ENCODE results near the gene RRN3.
"Not testable (repeated sequence)": the region's sequence is repeated elsewhere in the genome, so short reads cannot be mapped to it uniquely, and the experiment has no call there.

RRN3 gene

DNA sequence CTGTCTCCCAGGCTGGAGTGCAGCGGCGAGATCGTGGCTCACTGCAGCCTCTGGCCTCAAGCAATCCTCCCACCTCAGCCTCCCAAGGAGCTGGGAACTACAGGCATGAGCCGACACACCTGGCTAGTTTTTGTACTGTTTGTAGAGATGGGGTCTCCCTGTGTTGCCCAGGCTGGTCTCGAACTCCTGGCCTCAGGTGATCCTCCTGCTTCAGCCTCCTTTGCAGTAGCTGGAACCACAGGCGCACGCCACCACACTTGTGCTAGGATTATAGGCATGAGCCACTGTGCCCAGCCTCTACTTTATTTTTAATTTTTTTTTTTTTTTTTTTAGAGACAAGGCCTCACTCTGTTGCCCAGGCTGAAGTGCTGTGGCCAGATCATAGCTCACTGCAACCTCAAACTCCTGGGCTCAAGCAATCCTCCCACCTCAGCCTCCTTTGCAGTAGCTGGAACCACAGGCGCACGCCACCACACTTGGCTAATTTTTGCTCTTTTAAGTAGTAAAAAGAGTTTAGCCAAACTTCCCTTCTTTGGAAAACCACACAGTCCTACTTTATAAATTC is 42.6 kb downstream of the RRN3 start:
- DNase-seq, result no peak

DNA sequence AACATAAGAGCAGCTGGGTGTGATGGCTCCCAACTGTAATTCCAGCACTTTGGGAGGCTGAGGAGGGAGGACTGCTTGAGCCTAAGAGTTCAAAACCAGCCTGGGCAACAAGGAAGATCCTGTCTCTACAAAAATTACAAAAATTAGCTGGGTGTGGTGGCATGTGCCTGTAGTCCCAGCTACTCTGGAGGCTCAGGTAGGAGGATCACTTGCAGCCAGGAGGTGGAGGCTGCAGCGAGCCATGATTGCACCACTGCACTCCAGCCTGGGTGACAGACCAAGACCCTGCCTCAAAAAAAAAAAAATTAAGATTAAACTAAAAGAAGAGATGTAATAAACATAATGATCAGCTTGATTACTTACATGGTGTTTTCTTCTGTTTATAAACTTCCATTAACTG is 43.6 kb downstream of the RRN3 start:
- DNase-seq, result not testable (repeated sequence)

DNA sequence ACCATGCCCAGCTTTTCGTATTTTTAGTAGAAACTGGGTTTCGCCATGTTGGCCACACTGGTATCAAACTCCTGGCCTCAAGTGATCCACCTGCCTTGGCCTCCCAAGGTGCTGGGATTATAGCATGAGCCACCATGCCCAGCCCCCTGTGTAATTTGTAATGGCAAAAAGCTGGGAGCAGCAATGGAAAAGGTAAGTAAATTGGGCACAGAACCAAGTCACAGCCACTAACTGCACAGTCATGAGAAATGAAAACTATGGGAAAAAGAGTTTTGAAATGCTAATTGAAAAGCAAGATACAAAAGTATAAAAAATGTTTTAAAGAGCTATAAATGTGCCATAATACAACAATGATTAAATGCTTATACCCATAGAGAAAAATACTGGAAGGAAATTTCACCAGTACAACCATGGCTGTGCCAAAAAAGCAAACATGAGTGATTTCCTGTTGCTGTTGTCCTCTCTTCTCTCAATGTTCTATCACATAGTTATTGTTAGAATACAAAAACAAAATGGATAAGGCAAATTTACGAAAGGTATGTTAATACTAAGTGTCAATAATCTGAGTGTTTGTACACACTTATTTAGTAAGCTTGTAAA is 44.4 kb downstream of the RRN3 start:
- no peak for DNase-seq

DNA sequence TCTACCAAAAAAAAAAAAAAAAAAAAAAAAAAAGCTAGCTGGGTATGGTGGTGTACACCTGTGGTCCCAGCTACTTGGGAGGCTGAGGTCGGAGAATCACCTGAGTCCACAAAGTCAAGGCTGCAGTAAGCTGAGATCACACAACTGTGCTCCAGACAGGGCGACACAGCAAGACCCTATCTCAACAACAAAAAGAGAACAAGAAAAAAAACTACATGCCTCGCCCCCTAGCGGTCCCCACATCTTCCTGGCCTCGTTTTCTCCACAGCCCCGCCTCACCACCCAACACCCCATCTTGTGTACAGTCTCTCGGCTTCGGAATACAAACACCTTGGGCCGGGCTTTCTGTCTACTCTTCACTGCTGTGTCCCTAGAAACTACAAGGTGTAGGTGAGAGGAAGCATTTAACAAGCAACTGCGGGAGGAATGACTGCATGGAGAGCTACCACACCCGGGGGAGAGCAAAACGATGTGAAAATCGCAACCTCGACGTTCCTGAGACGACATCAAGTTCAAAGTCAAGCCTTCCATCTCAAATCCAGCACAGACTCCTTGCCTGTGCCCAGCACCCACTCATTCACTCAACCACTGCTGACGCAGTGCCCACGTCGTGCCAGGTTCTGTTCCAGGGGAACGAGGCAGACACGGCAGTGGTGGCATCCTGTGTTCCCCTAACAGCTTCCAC is 47.2 kb downstream of the RRN3 start:
- no peak for DNase-seq

DNA sequence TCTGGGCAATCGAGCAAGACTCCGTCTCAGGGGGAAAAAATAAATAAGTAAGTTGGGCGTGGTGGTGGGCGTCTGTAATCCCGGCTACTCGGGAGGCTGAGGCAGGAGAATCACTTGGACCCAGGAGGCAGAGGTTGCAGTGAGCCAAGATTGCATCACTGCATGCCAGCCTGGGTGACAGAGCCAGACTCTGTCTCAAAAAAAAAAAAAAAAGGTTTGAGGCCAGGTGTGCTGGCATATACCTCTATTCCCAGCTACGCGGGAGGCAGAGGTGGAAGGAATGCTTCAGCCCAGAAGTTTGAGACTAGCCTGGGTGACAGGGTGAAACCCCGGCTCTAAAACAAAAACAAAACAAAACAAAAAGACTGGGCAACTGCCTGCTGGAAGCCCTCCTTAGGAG is 48.8 kb downstream of the RRN3 start:
- not testable (repeated sequence) for DNase-seq

DNA sequence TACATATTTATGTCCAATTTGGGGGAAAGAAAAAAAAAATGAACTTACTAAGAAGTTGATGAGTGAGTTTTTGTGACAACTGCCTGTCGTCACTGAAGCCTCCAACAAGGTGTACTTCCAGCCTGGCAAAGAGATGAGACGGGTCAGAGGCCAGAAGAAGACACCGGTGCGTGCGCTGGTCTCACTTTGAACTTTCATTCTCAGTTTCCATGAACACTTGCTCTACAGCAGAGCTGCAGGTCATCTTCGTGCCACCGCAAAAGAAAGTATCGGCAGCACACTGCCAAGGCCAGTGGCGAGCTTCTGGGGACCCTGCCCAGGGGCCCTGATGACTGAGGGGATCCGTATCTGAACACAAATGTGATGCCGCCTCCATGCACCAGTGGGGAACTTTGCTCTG is 49.8 kb downstream of the RRN3 start:
- no peak for DNase-seq

DNA sequence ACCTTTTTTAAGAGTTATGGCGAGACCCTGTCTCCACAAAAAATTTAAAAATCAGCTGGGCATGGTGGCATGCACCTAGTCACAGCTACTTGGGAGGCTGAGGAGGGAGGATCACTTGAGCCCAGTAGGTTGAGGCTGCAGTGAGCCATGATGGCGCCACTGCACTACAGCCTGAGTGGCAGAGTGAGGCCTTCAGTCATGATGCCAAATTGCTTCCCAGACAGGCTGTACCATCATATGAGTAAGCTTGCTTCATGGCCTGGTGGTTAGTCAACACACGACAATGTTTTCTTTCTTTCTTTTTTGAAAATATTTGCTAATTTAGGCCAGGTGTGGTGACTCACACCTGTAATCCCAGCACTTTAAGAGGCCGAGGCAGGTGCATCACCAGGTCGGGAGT is 50.7 kb downstream of the RRN3 start:
- DNase-seq, result no peak

DNA sequence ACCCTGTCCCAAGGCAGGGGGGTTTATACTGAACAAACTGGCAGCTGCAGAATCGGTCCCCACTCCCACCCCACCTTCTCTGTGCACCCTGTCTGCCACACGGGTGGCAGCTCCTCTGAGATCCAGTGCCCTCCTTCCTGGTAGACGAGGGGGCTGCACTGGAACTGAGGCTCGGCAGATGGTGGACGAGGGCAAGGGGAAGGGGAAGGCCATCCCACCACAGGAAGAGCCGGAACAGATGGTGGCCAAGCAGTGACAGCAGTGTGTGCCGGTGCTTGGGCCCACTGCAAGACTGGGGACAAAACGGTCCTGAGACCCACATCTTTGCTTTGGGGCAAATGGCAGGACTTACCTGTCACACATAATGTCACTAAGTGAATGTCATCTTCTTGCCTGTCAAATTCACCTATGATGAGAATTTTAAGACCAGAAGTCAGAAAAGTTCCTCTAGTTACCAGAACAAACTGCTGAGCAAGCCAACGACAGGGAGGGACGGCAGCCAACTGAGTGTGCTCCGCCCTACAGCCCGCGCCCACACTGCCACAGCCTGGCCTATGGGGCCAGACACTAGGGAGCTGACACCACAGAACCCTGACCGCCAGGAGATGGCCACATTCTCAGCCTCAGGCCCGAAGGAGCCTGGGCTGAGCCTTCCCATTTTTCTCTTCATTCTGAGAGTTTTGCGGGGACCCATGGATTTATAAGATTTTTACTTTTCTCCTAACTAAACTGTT is 52.6 kb downstream of the RRN3 start:
- no peak for DNase-seq

DNA sequence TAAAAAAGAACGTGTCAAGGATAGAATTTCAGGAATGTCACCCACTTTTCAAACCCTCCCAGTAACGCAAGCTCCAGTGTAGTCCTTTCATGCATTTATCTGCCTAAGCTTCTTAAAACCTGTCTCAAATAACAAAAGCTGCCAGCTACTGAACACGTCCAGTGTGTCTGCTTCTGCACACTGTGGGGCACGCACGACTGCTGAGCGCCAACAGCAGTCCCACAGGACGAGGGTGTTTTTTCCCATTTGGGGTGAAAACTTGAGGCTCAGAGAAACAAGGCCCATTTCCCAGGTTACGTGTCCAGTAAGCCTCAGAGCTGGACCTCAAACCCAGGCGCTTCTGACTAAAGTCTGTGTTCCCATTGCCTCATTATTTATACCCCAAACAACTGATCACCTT is 55.4 kb downstream of the RRN3 start:
- DNase-seq, result no peak

DNA sequence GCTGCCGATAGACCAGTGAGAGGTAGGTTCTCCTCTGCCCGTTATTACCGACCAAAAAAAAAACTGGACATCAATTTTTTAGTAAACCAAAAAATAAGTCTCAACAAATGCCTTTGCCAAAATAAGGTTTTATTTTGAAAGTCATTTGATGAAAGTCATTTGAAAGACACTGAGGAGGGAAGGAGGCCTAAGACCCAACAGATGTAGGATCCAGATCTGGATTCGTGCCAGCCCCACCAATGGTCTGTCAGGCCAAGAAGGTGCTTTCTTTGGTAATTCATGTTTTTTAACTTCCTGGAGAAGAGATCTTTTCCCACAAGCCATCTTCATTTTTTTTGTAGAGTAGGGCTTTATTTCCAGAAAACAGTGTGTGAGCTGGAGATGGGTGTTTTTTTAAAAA is 56.3 kb downstream of the RRN3 start:
- no peak for DNase-seq

DNA sequence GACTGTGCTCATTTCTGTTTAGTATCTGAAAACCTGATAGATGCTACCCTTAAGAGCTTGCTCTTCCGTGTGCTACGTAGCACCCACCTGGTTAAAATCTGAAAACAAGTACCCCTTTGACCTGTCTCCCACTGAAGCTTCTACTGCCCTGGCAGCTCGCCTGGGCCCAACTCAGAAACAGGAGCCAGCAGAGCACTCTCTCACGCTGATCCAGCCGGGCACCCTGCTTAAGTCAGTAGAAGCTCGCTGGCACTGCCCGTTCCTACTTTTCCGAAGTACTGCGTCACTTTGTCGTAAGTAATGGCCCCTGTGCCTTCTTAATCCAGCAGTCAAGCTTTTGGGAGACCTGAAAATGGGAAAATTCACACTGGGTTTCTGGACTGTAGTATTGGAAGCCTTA is 57.1 kb downstream of the RRN3 start:
- DNase-seq, result no peak

DNA sequence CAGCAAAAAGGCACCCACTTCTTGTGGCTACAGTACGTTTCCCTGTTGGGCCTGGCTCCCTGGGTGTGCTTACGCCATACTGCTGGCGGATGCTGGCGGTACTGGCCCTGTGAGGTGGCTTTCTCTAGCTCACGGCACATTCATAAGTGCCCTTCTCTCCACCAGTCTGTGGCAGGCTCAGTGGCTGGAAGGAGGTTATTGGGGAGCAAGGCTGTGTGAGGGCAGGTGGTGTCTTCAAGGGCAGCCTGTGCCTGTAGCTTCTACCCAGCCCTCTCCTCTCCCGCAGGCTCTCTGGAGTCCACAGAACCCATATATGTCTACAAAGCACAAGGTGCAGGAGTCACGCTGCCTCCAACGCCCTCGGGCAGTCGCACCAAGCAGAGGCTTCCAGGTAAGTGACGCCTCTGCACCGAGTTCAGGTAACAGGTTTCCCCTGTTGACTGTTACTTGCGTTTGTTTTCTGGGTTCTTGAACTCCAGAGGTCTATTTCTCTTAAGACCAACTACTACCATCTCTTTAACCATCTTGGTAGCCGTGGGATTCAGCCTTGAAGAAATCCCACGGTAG is 58.8 kb downstream of the RRN3 start:
- no peak for DNase-seq

DNA sequence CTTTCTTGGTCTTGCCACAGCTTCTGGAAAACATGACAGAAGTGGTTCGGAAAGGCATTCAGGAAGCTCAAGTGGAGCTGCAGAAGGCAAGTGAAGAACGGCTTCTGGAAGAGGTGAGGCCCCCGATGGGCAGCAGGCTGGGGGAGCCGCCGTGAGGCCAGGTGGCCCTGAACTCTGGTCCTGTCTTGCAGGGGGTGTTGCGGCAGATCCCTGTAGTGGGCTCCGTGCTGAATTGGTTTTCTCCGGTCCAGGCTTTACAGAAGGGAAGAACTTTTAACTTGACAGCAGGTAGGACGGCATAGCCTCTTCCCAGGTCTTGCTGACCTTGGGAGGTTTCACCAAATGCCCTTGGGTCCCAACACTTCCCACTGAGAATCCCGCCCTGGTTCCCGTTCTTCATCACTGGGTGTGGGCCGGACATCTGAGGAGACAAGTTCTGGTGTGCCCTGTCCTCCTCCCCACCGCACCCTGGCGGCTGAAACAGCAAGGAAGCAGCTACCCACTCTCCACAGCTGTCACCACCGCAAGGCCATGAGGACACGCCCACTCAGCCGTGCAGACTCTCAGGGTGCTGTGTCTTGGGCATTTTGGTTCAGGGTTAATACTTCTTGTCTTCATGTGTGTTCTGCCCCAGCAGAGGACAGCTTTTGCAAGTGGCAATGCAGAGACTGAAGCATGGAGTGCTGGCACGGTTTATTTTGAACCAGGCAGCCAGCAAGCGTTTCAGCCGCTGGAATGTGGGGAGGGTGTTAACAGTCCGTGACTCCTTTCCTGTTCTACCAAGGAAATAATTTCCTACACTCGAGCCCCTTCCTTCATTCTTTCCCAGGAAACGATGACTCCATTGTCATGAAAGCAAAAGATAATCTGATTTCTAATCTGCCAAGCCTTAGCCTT is 59.6 kb downstream of the RRN3 start:
- DNase-seq, result no peak

DNA sequence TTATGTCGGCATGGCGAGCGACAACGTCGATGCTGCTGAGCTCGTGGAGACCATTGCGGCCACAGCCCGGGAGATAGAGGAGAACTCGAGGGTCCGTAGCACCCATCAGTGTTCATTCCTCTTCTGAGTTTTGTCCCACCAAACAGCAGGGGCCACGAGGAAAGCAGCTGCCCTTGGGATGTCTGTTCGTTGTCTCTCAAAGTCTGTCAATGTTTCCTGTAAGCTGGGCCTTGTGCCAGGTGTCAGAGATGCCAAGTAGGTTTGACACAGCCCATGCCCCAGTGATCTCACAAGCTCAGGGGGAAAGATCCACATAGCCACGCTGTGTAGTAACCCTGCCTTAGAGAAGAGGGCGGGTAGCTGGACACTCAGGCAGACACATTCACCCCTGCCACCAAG is 60.8 kb downstream of the RRN3 start:
- DNase-seq, result no peak

DNA sequence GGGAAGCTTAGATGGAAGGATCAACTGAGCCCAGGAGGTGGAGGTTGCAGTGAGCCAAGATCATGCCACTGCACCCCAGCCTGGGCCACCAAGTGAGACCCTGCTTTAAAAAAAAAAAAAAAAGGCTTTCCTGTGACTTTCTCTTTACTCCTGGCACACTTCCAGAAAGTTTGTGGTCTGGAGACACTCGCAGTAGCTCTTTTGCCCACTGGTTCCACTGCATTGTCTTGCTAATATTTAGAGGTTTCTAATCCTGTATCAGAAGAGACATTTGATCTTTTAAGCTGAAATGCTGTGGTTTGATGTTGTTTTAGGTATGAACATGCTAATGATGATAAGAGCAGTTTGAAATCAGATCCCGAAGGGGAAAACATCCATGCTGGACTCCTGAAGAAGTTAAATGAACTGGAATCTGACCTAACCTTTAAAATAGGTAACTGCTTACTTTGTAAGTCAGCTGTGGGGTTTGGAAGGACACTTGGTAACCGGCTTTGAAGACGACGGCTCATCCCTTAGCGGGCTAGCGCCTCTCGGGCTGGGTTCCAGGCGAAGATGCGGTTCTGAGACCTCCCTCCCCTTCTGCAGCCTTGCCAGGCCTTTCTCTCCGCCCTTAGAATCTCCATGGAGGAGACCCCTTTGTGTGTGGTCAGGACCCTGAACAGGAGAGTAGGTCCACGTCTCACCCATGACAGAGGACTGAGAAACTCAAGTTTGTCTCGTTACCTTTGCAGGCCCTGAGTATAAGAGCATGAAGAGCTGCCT is 61.3 kb downstream of the RRN3 start:
- DNase-seq, result no peak

DNA sequence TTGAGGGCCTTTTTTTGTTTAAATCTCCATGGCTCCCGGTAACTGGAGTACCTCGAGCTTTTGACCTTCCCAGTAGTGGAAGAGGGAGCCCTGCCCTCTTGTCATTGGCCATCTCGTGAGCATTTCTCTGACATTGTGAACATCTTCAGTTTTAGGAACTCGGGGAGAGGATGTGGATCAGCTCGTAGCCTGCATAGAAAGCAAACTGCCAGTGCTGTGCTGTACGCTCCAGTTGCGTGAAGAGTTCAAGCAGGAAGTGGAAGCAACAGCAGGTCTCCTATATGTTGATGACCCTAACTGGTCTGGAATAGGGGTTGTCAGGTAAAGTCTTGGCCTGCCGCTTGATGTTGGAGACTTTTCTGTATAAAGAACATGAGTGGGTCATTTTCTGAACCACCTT is 62.5 kb downstream of the RRN3 start:
- DNase-seq, result no peak

DNA sequence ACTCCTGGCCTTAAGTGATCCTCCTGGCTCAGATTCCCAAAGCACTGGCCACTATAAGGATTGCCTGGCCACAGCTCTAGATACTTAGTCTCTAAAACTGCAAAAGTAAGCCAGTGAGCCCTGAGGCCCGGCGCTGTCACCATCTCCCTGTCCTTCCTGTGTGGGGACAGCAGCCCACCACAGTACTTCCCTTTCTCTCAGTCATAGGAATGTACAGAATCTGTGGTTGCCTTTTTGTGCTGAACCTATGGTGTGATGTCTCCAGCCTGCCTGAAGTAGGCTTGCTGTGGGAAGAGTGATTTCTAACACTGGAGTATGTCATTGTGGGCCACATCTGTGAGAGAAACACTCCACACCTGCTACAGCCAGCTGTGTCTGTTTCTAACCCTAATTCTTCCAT is 62.9 kb downstream of the RRN3 start:
- no peak for DNase-seq

DNA sequence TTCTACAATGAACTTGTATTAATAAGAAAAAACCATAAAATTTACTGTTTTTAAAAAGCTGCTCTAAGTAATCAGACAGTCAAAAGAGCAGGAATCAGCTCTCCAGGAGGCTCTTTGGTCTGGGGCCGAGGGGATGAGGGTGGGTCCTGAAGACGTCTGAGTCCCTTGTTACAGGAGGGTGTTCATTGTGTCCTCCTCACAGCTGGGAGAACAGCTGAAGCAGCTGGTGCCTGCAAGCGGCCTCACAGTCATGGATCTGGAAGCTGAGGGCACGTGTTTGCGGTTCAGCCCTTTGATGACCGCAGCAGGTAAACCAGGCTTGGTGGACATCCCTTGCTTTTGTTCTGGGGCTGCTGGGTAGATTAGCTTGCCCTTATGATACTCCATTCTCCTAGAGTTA is 64.3 kb downstream of the RRN3 start:
- DNase-seq, result not testable (repeated sequence)

DNA sequence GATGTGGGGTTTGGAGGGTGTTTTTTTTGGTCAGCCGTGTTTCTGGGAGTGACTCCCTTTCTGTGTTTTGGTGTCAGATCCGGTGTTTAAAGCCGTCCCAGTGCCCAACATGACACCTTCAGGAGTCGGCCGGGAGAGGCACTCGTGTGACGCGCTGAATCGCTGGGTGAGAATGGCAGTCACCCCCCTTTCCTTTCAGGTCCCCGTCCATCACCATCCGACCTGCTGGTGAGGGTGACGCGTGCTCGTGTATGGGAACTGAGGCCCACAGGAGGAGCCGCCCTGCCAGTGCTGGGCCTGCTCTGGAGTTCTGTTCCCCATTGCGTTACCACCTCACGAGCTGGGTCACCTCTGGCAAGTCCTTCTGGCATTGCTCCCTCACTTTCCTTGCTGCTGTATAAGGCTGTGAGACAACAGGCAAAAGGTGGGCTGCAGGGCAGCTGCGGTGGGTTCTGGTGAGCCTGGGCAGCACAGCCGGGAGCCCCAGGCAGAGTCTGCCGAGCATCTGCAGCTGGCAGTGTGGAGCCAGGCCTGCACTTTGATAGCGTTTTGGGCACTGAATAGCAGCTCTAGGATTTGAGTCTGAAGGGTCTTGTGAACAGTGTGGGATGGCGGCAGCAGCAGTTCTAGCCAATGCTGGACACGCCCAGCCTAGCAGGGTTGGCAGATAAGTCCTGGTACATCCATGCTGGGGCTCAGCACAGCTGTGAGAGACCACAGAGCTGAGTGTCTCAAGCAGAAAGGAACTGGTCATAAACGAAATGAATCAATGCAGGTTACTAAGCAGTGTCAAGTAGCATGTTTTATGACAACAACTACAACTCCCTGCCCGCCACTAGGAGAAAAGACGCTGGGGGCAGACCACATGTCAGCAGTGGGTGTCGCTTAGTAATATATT is 65.0 kb downstream of the RRN3 start:
- not testable (repeated sequence) for DNase-seq

DNA sequence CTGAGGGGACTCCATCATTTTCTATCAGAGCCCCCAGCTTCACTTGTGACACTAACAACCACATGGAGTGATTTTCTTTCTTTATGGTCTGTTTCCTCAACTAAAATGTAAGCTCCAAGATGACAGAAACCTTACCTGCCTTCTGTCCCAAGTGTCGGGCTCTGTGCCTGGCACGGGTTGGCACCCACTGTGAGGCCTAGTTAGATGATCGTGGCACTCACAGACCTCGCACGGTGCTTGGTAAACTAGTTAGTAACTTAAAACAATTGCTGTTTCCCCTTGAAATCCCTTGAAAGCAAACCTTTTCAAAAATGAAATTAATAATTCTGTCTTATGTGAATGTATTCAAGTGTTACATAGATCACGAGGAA is 65.7 kb downstream of the RRN3 start:
- not testable (repeated sequence) for DNase-seq
